Measurements from ENCODE around the gene MYBPC2.

GRCh38 chr19:50512999-50513745, 80.5 kb downstream of the MYBPC2 start:
- no peak for TF ChIP-seq CTCF (IDR thresholded peaks at IDR 0.05)
- no peak for TF ChIP-seq POLR2AphosphoS5 (IDR thresholded peaks at IDR 0.05)
- TF ChIP-seq POLR2A (IDR thresholded peaks at IDR 0.05), result no peak

All from gastroesophageal sphincter (tissue), 3 donors.